GM18505 (cell line): ENCODE data around the gene MSRB3.

Experiments used
- ATAC-seq: cut with Tn5 transposase; IDR thresholded peaks from one replicate; pipeline ENCODE4 v1.9.1; 2021; ENCODE audit not compliant: unreplicated experiment
- POLR2A ChIP-seq: IDR thresholded peaks from 4 replicates; pipeline ENCODE4 v1.6.1; 2011; ENCODE audit warnings: borderline replicate concordance; ENCODE audit not compliant: insufficient read depth, insufficient read length; ENCODE audit errors: extremely low read depth

The MSRB3 gene

GRCh38 chr12:65343801-65344200 lies 65.3 kb downstream of the MSRB3 start:
- no peak for ATAC-seq
- no peak for TF ChIP-seq POLR2A

- TF ChIP-seq POLR2A = no peak
- ATAC-seq = no peak
Observed at GRCh38 chr12:65355461-65355860, 77.0 kb downstream of the MSRB3 start.

- TF ChIP-seq POLR2A = no peak
- no peak for ATAC-seq
Observed at GRCh38 chr12:65362234-65363031, 84.0 kb downstream of the MSRB3 start.

- ATAC-seq = no peak
- TF ChIP-seq POLR2A = no peak
Observed at GRCh38 chr12:65364046-65364445, 85.6 kb downstream of the MSRB3 start.

GRCh38 chr12:65367396-65367795 lies 88.9 kb downstream of the MSRB3 start:
- no peak for TF ChIP-seq POLR2A
- ATAC-seq = no peak

- no peak for TF ChIP-seq POLR2A
Observed at GRCh38 chr12:65368055-65368454, 89.6 kb downstream of the MSRB3 start.

GRCh38 chr12:65372574-65372973 lies 94.1 kb downstream of the MSRB3 start:
- no peak for ATAC-seq
- TF ChIP-seq POLR2A = no peak

More at GRCh38 chr12:65368055-65368454, 89.6 kb downstream of the MSRB3 start:
- ATAC-seq = no peak

GRCh38 chr12:65384240-65384639 lies 105.8 kb downstream of the MSRB3 start:
- no peak for TF ChIP-seq POLR2A
- ATAC-seq = no peak

GRCh38 chr12:65387396-65387795 lies 108.9 kb downstream of the MSRB3 start:
- no peak for ATAC-seq
- no peak for TF ChIP-seq POLR2A

- TF ChIP-seq POLR2A = no peak
- no peak for ATAC-seq
Observed at GRCh38 chr12:65389436-65389835, 111.0 kb downstream of the MSRB3 start.

GRCh38 chr12:65391711-65392110 lies 113.2 kb downstream of the MSRB3 start:
- ATAC-seq = no peak

GRCh38 chr12:65392491-65392890 lies 114.0 kb downstream of the MSRB3 start:
- TF ChIP-seq POLR2A = no peak
- ATAC-seq = no peak

More at GRCh38 chr12:65391711-65392110, 113.2 kb downstream of the MSRB3 start:
- TF ChIP-seq POLR2A = no peak

GRCh38 chr12:65403188-65403587 lies 124.7 kb downstream of the MSRB3 start:
- no peak for ATAC-seq

GRCh38 chr12:65407388-65408149 lies 129.1 kb downstream of the MSRB3 start:
- ATAC-seq = no peak
- no peak for TF ChIP-seq POLR2A

More at GRCh38 chr12:65403188-65403587, 124.7 kb downstream of the MSRB3 start:
- TF ChIP-seq POLR2A = no peak

GRCh38 chr12:65408441-65408840 lies 130.0 kb downstream of the MSRB3 start:
- TF ChIP-seq POLR2A = no peak
- ATAC-seq = no peak

GRCh38 chr12:65409726-65410125 lies 131.2 kb downstream of the MSRB3 start:
- ATAC-seq = no peak
- TF ChIP-seq POLR2A = no peak
